ENCODE data around the gene OR5B2.
"Not testable (repeated sequence)": the region's sequence is repeated elsewhere in the genome, so short reads cannot be mapped to it uniquely, and the experiment has no call there.

OR5B2 gene

GRCh38 chr11:58406774-58407173 lies 21.1 kb downstream of the OR5B2 start, which contains the start of gene OR5B3:
OR5B3 (minus strand) TSS chr11:58406874; CDS start chr11:58403409, 3,465 bp downstream.
- H3K36me3 ChIP-seq (ENCODE audit: control insufficient read depth in 2 of 2, insufficient read depth in 1 of 2, low read length in 2 of 2), result no peaks in the 10 kb centered on the region
- no peak within 1 kb of the TSS for H3K4me3 ChIP-seq (ENCODE audit: low read depth, low read length)
- no peaks in the 10 kb centered on the region for H3K4me1 ChIP-seq (ENCODE audit: control insufficient read depth, insufficient read depth, low read length)
- POLR2A ChIA-PET, result no interaction called here
- H3K9me3 ChIP-seq (ENCODE audit: control insufficient read depth, insufficient read depth, low read depth, low read length), result no peaks in the 10 kb centered on the region
- TF ChIP-seq ZNF585B (tag by site-specific recombination; IDR thresholded peaks at IDR 0.05), result no peak
- no peak for TF ChIP-seq ZNF350 (tag by site-specific recombination; IDR thresholded peaks at IDR 0.05)
- TF ChIP-seq MZF1 (tag by site-specific recombination; IDR thresholded peaks at IDR 0.05; ENCODE audit: borderline replicate concordance), result no peak
- TF ChIP-seq ZNF555 (tag by site-specific recombination; conservative IDR thresholded peaks at IDR 0.05), result no peak
- TF ChIP-seq, protein P1, sequence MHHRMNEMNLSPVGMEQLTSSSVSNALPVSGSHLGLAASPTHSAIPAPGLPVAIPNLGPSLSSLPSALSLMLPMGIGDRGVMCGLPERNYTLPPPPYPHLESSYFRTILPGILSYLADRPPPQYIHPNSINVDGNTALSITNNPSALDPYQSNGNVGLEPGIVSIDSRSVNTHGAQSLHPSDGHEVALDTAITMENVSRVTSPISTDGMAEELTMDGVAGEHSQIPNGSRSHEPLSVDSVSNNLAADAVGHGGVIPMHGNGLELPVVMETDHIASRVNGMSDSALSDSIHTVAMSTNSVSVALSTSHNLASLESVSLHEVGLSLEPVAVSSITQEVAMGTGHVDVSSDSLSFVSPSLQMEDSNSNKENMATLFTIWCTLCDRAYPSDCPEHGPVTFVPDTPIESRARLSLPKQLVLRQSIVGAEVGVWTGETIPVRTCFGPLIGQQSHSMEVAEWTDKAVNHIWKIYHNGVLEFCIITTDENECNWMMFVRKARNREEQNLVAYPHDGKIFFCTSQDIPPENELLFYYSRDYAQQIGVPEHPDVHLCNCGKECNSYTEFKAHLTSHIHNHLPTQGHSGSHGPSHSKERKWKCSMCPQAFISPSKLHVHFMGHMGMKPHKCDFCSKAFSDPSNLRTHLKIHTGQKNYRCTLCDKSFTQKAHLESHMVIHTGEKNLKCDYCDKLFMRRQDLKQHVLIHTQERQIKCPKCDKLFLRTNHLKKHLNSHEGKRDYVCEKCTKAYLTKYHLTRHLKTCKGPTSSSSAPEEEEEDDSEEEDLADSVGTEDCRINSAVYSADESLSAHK (tag by site-specific recombination; IDR thresholded peaks at IDR 0.05), result no peak
- TF ChIP-seq, protein P2, sequence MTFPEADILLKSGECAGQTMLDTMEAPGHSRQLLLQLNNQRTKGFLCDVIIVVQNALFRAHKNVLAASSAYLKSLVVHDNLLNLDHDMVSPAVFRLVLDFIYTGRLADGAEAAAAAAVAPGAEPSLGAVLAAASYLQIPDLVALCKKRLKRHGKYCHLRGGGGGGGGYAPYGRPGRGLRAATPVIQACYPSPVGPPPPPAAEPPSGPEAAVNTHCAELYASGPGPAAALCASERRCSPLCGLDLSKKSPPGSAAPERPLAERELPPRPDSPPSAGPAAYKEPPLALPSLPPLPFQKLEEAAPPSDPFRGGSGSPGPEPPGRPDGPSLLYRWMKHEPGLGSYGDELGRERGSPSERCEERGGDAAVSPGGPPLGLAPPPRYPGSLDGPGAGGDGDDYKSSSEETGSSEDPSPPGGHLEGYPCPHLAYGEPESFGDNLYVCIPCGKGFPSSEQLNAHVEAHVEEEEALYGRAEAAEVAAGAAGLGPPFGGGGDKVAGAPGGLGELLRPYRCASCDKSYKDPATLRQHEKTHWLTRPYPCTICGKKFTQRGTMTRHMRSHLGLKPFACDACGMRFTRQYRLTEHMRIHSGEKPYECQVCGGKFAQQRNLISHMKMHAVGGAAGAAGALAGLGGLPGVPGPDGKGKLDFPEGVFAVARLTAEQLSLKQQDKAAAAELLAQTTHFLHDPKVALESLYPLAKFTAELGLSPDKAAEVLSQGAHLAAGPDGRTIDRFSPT (tag by site-specific recombination; IDR thresholded peaks at IDR 0.05), result no peak
- no peak for TF ChIP-seq ZNF174 (tag by site-specific recombination; IDR thresholded peaks at IDR 0.05)
- TF ChIP-seq ZNF121 (tag by site-specific recombination; IDR thresholded peaks at IDR 0.05), result no peak
- no peak for TF ChIP-seq ZNF701 (tag by site-specific recombination; IDR thresholded peaks at IDR 0.05)
- CTCF ChIA-PET, result interaction anchor here (0.6 kb wide), 1 partner anchor 424 kb away, joined by 3 read pairs; no protein-coding TSS in a partner anchor
- no peak within 1 kb of the TSS for H3K27ac ChIP-seq (ENCODE audit: extremely low read depth, low read depth, low read length)

DNA sequence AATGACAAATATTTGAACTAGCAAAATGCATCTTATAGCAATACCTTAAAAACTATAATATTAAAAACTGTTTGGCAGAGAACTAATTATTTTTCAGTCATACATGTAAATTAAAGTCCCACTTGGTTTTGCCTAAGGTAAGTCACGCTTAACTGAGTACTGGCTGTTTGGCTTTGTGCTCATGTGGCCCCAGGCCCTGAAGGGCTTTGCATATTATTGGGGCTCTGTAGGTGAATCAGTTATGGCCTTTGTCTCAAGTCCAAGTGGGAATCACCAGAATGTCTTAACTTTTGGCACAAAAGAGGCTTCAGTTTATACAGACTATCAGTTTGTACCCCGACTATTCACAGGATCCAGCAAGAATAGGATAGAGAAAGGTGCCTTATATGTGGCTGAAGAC lies 28.3 kb downstream of the OR5B2 start:
- POLR2A ChIA-PET; CTCF ChIA-PET; H3K9me3 ChIP-seq (ENCODE audit: control insufficient read depth, insufficient read depth, low read depth, low read length); H3K27ac ChIP-seq (ENCODE audit: extremely low read depth, low read depth, low read length); H3K36me3 ChIP-seq (ENCODE audit: control insufficient read depth in 2 of 2, insufficient read depth in 1 of 2, low read length in 2 of 2); H3K4me3 ChIP-seq (ENCODE audit: low read depth, low read length); H3K4me1 ChIP-seq (ENCODE audit: control insufficient read depth, insufficient read depth, low read length): not testable (repeated sequence)

- H3K27ac ChIP-seq (ENCODE audit: extremely low read depth, low read depth, low read length), result no peak overlapping the region
- ChIA-PET CTCF (no interaction called here), POLR2A (no interaction called here)
- H3K9me3 ChIP-seq (ENCODE audit: control insufficient read depth, insufficient read depth, low read depth, low read length), result no peaks in the 10 kb centered on the region
- H3K4me1 ChIP-seq (ENCODE audit: control insufficient read depth, insufficient read depth, low read length), result no peaks in the 10 kb centered on the region
- no peaks in the 10 kb centered on the region for H3K36me3 ChIP-seq (ENCODE audit: control insufficient read depth in 2 of 2, insufficient read depth in 1 of 2, low read length in 2 of 2)
- TF ChIP-seq ZFHX2 (tag by site-specific recombination; conservative IDR thresholded peaks at IDR 0.05), result no peak
- TF ChIP-seq, protein P3, sequence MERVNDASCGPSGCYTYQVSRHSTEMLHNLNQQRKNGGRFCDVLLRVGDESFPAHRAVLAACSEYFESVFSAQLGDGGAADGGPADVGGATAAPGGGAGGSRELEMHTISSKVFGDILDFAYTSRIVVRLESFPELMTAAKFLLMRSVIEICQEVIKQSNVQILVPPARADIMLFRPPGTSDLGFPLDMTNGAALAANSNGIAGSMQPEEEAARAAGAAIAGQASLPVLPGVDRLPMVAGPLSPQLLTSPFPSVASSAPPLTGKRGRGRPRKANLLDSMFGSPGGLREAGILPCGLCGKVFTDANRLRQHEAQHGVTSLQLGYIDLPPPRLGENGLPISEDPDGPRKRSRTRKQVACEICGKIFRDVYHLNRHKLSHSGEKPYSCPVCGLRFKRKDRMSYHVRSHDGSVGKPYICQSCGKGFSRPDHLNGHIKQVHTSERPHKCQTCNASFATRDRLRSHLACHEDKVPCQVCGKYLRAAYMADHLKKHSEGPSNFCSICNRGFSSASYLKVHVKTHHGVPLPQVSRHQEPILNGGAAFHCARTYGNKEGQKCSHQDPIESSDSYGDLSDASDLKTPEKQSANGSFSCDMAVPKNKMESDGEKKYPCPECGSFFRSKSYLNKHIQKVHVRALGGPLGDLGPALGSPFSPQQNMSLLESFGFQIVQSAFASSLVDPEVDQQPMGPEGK (tag by site-specific recombination; IDR thresholded peaks at IDR 0.05), result no peak
- TF ChIP-seq KLF9 (tag by site-specific recombination; IDR thresholded peaks at IDR 0.05; ENCODE audit: low read depth), result no peak
- TF ChIP-seq ZNF280C (tag by site-specific recombination; IDR thresholded peaks at IDR 0.05), result no peak
- TF ChIP-seq ZNF670 (tag by site-specific recombination; IDR thresholded peaks at IDR 0.05; ENCODE audit: low read depth), result no peak
- TF ChIP-seq, protein P4, sequence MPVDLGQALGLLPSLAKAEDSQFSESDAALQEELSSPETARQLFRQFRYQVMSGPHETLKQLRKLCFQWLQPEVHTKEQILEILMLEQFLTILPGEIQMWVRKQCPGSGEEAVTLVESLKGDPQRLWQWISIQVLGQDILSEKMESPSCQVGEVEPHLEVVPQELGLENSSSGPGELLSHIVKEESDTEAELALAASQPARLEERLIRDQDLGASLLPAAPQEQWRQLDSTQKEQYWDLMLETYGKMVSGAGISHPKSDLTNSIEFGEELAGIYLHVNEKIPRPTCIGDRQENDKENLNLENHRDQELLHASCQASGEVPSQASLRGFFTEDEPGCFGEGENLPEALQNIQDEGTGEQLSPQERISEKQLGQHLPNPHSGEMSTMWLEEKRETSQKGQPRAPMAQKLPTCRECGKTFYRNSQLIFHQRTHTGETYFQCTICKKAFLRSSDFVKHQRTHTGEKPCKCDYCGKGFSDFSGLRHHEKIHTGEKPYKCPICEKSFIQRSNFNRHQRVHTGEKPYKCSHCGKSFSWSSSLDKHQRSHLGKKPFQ (tag by site-specific recombination; IDR thresholded peaks at IDR 0.05), result no peak
- no peak for TF ChIP-seq GLIS1 (tag by site-specific recombination; IDR thresholded peaks at IDR 0.05)
- TF ChIP-seq ZNF23 (tag by site-specific recombination; IDR thresholded peaks at IDR 0.05; ENCODE audit: borderline replicate concordance), result no peak
- TF ChIP-seq ZNF140 (tag by site-specific recombination; IDR thresholded peaks at IDR 0.05), result no peak
- no peak overlapping the region for H3K4me3 ChIP-seq (ENCODE audit: low read depth, low read length)
Observed at GRCh38 chr11:58395581-58395980, 32.3 kb downstream of the OR5B2 start.
